Articular chondrocyte of knee joint (primary cell): ENCODE results near the gene SARNP. TPM values are rescaled to one million over a fixed set of nuclear protein-coding genes. Genes with fewer than 3 reads are reported as not detected.

Experiments used
- small RNA-seq: library from RNA; depleted of rRNA; stranded (forward); fragments of <200 nt; gene quantifications from one replicate; pipeline ENCODE3, GENCODE V24; 2012
- total RNA-seq: library from RNA; depleted of rRNA; stranded (reverse); fragments of >200 nt; gene quantifications from 2 replicates; pipeline ENCODE4 v1.2.3, GENCODE V29; 2012

SARNP gene, protein sequence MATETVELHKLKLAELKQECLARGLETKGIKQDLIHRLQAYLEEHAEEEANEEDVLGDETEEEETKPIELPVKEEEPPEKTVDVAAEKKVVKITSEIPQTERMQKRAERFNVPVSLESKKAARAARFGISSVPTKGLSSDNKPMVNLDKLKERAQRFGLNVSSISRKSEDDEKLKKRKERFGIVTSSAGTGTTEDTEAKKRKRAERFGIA
- 64.0 and 86.7 TPM in 2 replicates for total RNA-seq

DNA sequence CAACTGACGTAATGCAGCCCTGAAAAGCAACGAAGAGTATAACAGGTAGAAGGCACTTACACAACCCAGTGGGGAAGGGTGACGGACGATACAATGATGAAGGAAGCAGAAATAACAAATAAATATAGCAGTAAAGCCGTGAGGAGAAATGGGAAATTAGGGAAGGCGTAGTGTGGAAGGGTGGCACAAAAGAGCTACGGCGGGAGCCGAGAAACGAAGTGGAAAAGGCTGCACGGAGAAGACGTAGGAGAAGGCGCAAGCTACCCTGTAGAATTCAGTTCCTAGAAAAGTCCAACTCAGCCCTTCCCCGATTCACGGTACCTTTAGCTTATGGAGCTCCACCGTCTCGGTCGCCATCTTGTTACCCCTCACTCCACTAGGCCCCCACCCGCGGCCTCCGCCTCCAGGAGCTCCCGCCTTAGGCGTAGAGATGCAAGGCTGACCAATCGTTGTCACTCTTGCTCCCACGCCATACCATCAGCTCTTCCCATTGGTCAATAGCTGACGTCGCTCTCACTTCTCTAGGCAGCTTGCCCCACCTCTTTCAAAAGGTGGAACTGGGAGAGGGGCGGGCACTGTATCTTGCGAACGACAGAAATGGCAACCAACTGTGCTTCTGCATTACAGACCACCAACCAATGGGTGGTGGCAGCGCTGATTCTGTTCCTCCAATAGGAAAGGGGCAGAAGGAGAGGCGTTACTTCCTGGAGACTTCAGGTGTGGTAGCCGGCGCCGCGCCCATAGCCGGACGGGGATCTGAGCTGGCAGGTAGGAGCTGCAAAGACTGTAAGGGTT is at the start of gene SARNP, which contains the start of gene ORMDL2:
TSS of gene SARNP (minus strand) at position 380 of the 795 bp plus-strand sequence. CDS start at position 357, 23 bp downstream.
TSS of gene ORMDL2 (plus strand) at position 697 of the 795 bp plus-strand sequence. CDS start 959 bp downstream, outside the sequence.

DNA sequence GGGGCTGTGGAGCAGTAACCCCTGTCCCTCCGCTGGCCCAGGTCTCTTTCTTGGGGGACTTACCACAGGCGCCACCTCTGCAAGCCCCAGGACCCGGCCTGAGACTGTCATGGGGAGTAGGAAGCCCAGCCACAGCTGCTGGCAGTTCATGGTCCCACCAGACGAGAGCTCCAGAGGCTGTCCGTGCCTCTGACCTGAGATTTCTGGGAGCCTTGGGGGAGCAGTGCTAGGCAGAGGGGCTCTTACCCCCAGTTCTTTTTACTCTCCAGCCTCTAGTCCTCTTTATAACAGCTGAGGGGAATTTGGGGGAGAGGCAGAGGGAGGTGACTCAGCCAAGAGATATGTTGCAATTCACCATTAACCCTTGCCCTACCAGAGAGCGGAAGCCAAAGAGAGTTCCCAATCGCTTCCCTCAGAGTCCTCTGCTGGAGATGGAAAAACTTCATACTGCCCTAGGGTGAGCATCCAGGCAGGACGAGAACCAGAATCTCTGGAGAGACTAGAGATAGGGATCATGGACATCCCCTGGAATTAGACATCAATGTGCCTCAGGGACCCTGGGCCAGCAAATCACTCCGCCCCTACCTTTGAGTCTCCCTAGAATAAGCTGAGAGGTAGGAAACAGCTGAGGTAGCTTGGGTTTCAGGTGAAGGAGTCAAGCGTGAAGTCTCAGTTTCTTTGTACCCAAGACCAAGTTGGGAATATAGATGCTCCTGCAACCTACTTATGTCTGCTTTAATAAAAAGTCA is 25.3 kb upstream of the SARNP start, which contains the start of gene MMP19:
TSS of gene MMP19 (minus strand) at position 256 of the 749 bp plus-strand sequence. CDS start at position 150, 106 bp downstream.

DNA sequence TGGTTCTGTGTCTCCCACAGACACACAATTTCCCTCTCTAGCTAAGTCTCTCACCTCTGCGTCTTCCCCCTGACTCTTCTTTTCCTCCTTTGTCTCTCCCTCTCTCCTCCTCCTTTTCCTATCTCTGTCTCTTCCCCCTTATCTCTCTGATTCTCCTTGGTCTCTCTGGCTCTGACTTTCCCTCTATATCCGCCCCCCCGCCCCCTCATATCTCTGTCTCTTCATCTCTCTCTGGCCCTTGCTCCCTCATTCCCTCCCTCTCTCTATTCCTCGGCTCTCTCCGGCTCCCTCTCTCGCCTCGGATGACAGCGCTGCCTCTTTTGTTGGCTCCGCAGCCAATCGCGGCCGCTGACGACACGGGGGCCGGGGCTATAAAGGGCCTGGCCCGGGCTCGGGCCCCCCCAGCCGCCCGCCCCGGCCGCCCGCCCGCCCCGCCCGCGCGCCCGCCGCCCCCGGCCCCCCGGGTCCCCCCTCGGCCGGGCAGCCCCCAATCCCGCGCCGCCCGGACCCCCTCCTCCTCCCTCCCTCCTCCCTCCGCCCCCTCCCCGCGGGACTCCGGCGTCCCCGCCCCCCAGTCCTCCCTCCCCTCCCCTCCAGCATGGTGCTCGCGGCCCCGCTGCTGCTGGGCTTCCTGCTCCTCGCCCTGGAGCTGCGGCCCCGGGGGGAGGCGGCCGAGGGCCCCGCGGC is 74.7 kb downstream of the SARNP start, which contains the start of gene GDF11:
TSS of gene GDF11 (plus strand) at position 404 of the 687 bp plus-strand sequence. CDS start at position 599, 195 bp downstream.

DNA sequence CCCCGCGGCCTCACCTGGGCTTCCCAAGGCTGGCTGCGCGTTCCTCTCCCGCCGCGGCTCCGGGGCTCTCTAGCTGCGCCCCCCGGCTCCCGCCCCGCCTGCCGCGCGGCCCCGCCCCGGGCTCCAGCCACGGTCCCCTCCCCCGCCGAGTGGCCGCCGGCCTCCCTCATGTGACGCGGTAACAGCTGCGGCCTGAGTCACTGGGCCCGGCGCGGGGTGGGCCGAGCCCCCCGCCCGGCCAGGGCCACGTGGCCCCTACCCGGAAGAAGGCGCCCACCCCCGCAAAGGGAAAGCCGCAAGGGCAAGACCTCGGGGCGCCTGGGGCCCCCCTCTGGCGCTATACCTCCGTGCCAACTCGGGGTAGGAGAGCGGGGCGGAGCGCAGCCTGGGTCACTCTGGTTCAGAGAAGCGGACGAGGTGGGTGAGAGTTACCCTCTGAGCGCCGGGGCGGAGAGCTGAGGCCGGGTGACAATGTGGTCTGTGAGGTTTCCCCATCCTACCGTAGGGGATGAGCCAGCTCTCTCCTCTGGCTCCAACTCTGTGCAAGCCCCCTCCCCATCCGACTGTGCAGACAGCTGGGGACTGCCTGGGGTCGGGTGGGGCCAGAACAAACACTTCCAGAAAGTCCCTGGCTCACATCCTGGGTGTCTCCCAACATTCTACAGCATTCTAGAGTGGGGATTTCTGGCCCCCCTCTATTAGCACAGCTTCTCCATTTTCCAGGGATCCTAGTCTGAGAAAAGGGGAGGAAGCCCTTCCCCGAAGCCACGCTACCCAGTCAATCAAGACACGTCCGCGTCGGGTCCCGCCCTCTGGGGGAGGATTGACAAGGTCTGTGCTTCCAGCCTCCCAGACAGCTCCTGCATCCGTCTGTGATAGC is 88.3 kb downstream of the SARNP start, which contains the start of gene CD63:
TSS of gene CD63 (minus strand) at position 71 of the 880 bp plus-strand sequence. CDS start 668 bp downstream, outside the sequence.

DNA sequence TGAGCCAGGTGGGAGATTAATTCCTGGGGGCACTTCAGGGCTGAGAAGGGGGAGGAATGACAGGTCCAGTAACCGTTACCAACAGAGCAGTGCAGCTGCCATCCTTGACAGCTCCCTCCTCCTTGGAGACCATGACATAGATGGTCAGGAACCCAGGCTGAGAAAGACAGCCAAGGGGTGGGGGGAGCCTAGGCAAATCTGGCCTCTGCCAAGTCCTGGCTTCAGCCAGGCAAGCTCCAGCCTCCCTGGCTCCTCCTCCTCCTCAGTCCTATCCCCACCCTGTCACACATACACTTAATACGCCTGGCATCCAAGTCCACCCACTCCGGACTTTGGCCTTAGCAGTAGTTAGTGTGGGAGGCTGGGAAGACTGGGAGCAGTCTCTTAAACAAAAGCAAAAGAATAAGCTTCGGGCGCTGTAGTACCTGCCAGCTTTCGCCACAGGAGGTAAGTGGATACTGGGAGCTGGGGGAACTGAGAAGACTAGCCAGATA is 97.4 kb downstream of the SARNP start, which contains the start of gene RDH5:
TSS of gene RDH5 (plus strand) at position 323 of the 494 bp plus-strand sequence. CDS start 792 bp downstream, outside the sequence.

DNA sequence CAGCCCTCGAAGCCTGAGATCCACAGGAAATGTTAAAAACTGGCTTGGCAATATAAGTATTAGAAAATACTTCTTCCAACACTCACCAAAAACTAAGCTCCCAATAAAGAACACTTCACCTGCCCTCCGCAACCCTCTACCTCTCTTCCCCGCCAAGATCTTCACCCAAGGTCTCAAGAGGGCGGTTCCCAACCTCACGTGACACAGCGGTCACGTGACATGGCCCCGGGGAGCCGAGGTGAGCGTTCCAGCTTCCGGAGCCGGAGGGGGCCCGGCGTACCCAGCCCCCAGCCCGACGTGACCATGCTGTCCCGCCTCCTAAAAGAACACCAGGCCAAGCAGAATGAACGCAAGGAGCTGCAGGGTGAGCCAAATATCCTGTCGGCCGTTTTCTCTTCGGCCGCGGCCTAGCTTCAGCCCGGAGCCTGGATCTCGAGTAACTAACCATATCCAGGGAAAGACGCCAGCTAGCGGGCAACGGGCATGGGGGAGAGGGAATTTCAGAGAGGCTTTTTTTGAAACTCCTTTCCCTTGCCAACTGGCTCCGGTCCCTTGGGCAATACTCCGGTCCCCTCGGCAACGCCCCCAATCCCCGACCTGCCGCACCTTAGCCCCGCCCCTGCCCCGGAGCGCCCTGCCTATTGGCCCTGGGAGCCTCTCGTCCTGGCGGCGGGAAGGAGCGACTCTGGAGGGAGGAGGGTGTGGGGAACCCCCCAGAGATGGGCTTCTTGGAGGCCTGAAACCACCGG is 101.5 kb downstream of the SARNP start, which contains the start of gene BLOC1S1:
TSS of gene BLOC1S1 (plus strand) at position 214 of the 749 bp plus-strand sequence. CDS start at position 220, 6 bp downstream.

DNA sequence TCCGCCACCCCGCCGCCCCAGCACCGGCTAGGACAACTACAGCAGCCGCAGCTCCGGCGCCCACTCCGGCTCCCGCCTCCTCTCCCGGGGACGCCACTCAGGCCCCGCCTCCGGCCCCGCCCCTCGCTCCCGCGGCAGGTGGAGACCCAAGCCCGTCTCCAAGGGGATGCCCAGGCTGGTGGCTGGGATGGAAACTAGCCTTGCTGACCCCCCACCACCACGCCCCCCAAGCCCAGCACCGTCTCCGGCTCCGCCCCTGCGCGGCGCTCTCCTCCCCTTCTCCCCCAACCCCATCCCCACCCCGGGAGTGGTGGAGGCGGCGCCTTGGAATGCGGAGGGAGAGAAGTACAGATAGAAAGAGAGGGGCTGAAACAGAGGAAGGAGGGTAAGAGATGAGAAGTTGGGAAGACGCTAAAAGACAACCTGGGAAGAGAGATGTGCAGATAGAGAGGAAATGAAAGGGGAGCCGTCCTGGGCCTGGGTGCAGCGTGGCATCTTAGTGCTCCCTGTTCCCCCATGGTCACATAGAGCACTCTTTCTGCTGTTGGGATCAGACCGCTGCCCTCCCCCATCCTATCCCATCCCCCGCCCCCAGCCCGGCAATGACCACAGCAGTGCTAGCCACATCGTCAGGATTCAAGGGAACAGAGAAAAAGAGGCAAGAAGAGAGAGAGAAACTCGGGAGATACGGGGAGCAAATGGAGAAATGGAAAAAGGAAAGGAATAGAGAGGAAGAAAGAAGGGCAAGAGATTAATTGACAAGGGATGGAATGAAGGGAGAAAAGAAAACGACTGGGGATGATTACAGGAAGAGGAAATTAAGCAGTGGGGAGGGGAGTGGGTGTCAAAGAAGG is 109.5 kb downstream of the SARNP start, which contains the start of gene ITGA7:
TSS of gene ITGA7 (minus strand) at position 64 of the 854 bp plus-strand sequence. CDS start 222 bp downstream, outside the sequence.

Small RNA genes within 50 kb of the gene (small RNA-seq; reads per million reads assigned to genes)
- gene AC009779.1 (not detected), gene RF00017 (not detected)

Other genes starting within 250 kb of the SARNP start
- not detected in 2 replicates for gene OR2AP1, start 245.3 kb downstream of the SARNP start, total RNA-seq
- gene OR10P1, start 180.8 kb downstream of the SARNP start, total RNA-seq = not detected in 2 replicates
- 17.9 and 31.8 TPM in 2 replicates for gene ITGA7, start 109.8 kb downstream of the SARNP start, total RNA-seq
- 58.5 and 75.5 TPM in 2 replicates for gene BLOC1S1, start 101.7 kb downstream of the SARNP start, total RNA-seq
- 60.9 and 66.7 TPM in 2 replicates for gene RDH5, start 97.3 kb downstream of the SARNP start, total RNA-seq
- gene CD63, start 88.7 kb downstream of the SARNP start, total RNA-seq = 2,567 and 3,055 TPM in 2 replicates
- gene GDF11, start 74.6 kb downstream of the SARNP start, total RNA-seq = 3.7 and 3.8 TPM in 2 replicates
- 12.9 TPM in 2 replicates for gene ORMDL2, start 317 bp upstream of the SARNP start, total RNA-seq
- 43.8 and 50.7 TPM in 2 replicates for gene DNAJC14, start 11.9 kb upstream of the SARNP start, total RNA-seq
- gene MMP19, start 25.2 kb upstream of the SARNP start, total RNA-seq = 5.2 and 5.3 TPM in 2 replicates
- 27.6 and 33.6 TPM in 2 replicates for gene PYM1, start 110.2 kb upstream of the SARNP start, total RNA-seq
- gene DGKA, start 113.4 kb upstream of the SARNP start, total RNA-seq = 48.5 and 66.9 TPM in 2 replicates
- gene PMEL, start 148.3 kb upstream of the SARNP start, total RNA-seq = 0.32 and 0.39 TPM in 2 replicates
- gene CDK2, start 149.1 kb upstream of the SARNP start, total RNA-seq = 20.1 and 23.0 TPM in 2 replicates
- 73.7 and 76.3 TPM in 2 replicates for gene RAB5B, start 156.4 kb upstream of the SARNP start, total RNA-seq
- gene SUOX, start 179.6 kb upstream of the SARNP start, total RNA-seq = 11.6 and 13.9 TPM in 2 replicates
- gene IKZF4, start 203.3 kb upstream of the SARNP start, total RNA-seq = 1.8 and 1.9 TPM in 2 replicates
- gene RPS26, start 224.2 kb upstream of the SARNP start, total RNA-seq = 336 and 547 TPM in 2 replicates